GM12891 (cell line): ENCODE measurements around the gene LCK.

Experiments used
- PAX5 ChIP-seq: IDR thresholded peaks from 2 replicates; pipeline ENCODE4 v1.6.1; 2011; ENCODE audit warnings: low read length, moderate library complexity, mild to moderate bottlenecking; ENCODE audit not compliant: insufficient read depth, severe bottlenecking
- POLR2A ChIP-seq: IDR thresholded peaks from 2 replicates; pipeline ENCODE4 v1.6.1; 2011; ENCODE audit warnings: low read depth, low read length, control low read depth
- POLR2AphosphoS5 ChIP-seq: IDR thresholded peaks from 2 replicates; pipeline ENCODE4 v1.6.1; 2011; ENCODE audit warnings: low read depth, low read length, control low read depth
- POU2F2 ChIP-seq: IDR thresholded peaks from 2 replicates; pipeline ENCODE4 v1.6.1; 2011; ENCODE audit warnings: low read depth, mild to moderate bottlenecking, control low read depth, low read length, moderate library complexity
- SPI1 ChIP-seq: IDR thresholded peaks from 2 replicates; pipeline ENCODE4 v1.6.1; 2011; ENCODE audit warnings: low read depth, low read length, control low read depth
- TAF1 ChIP-seq: IDR thresholded peaks from 2 replicates; pipeline ENCODE4 v1.6.1; 2011; ENCODE audit warnings: low read depth, low read length, control low read depth

GRCh38 chr1:32221980-32222755 lies 28.9 kb upstream of the LCK start, which contains the start of the genes EIF3I and TMEM234:
- peak; percentile 90 for TF ChIP-seq POLR2AphosphoS5
- peak; percentile 87 for TF ChIP-seq POLR2A
- peak; percentile 86 for TF ChIP-seq TAF1
- TF ChIP-seq POU2F2 = no peak
- TF ChIP-seq PAX5 = no peak
- peak; percentile 25; the same call in 1 of the 2 replicates for TF ChIP-seq SPI1
